T47D (cell line): ENCODE data around the gene PPP1R18.

ENCODE experiments used
- DNase-seq, 2 experiments: peaks; one replicate each; pipeline versions ENCODE4 v3.0.0 to v3.0.0-alpha.2; 2011 to 2012; ENCODE audit warnings: low read depth in 1 of 2, low spot score in 1 of 2
- JUND ChIP-seq: IDR thresholded peaks from 2 replicates; pipeline ENCODE4 v1.6.1; 2012; ENCODE audit warnings: low read depth
- in situ Hi-C: cut with HindIII; loops from 2 replicates; pipeline ENCODE4 v1.10.0; 2016; ENCODE audit warnings: low sequenced_read_pairs, low pct_unique_long_range_greater_than_20kb

Gene PPP1R18

DNA sequence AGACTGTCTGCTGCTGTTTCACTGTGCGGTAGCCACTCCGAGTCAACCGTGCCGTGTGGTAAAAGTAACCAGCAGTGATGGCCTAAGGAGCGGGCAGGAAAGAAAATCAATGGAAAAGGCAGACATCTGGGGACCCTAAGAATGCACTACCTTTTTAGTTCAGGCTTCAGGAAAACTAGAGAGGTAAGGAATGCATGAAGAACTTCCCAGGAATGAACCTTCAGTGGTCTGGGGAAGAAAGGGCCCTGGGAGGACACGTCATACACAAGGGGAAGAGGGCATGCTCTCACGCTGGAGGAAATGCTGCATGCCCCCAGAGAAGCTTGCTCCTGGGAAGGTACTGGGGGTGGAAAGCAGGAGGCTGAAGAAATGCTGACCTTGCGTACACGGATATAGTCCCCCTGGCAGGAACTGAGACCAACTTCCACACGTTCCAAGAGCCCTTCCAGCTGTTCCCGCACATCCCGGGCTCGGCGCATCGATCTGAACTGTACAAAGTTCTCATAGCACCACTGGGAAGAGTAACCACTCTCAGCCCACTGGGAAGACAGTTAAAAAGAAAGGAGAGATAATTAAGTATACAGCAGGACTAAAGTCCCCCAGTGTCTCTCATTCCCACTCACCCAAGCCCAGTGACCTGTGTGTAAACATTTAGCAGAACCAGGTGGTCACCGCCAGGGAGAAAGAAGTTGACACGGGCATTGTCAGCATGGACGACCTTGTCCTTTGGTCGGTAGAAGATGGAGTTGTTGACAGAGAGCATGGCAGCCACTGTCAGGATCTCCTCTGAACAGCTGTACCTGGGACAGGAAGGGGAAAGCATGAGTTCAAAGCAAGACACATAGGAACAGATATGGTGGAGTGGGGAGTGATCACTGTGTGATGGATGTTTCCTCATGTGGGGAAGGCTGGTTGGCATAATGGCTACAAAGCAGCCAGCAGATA, 31.4 kb downstream of the PPP1R18 start:
- no peak for TF ChIP-seq JUND
- in situ Hi-C loops: no loop called here
- no peak for DNase-seq

DNA sequence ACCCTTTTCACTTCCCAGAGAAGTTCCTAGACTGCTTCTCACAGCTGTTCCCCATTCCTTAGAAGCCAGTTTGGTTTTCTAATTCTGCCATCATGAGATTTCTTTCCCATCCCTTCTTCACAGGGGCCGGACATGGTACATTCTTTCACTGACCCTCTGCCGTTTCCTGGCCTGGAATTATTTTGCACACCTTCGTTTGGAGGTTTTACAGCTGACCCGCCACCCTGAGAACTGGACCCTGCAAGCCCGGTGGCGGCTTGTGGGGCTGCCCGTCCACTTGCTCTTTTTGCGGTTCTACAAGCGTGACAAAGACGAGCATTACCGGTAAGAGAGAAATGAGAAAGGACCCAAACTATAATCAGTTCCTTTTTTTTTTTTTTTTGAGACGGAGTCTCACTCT, 35.3 kb downstream of the PPP1R18 start:
- no peak for TF ChIP-seq JUND
- no peak for DNase-seq
- in situ Hi-C loops: no loop called here

DNA sequence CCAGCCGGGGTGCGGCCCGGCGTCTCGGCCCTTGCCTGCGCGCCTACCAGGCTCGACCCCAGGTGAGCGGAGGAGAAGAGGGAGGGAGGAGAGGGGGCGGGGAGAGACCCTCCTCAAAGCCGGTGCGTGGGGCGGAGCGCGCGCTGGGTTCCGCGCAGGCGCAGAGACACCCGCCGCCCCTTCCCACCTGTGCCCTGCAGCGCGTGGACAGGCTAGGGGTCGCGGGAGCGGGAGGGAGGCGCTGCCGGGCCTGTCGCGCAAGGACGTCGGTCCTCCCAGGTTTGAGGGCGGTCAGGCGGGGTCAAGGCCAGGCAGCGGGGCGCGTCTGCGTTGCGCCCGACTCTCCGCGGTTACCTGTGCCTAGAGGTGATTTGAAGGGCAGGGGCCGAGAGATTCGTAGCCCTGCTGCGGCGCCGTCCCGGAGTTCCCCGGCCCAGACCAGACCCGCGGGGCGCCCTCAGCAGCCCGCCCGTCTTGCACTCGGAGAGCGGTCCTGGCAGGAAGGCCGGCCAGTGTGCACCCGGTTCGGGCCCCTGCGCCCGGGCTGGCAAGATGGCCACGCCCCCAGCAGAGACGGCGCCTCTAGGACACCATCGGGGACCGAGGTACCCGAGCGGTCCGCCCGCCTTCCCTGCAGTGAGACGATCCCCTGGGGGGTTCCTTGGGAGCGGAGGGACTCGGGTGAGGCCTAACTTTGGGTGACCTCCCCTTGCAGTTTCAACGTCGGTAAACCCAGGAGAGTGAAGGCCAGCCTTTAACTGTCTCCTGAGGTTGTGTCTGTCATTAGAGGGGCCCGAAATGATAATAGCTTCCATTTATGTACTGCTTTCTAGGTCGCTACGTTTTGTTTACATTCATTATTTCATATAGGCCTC, 39.0 kb downstream of the PPP1R18 start:
- TF ChIP-seq JUND: no peak
- DNase-seq: peak; percentile 74 to 80
- in situ Hi-C loops: no loop called here

DNA sequence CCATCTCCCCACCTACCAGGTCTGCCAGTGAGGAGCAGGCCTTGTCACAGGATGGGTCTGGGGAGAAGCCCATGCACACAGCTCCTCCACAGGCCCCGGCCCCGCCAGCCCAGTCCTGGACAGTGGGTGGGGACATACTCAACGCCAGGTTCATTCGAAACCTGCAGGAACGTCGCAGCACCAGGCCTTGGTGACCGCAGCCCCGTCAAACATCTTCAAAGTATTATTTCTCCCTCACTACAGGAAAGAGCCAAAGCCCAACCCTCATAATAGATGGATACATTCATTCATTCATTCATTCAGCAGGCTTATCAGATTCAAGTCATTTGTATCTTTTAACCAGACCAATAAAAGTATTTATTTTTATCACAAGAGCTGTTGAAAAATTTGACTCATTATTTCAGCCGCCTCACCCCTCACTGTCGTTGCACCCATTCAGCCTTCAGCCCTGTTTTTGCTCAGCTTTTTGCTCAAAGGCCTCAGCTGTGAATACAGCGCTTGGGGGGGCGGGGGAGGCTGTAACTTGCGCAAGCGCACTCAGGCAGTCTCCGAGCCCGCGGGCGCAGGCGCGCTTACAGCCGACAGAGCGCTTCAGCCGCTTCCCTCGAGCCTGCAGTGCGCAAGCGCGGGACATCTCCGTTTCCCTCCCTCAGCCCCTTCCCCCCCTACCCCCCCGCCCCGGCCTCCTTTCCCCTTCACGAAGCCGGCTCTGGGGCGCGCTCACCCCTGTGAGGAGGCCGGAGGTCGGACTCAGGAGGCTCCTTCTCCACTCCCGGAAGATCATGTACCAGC, 39.8 kb downstream of the PPP1R18 start, which contains the start of gene C6orf136:
Gene C6orf136, plus strand, starts transcription at position 684 of the 792 bp plus-strand sequence. Its CDS starts 99 bp downstream, at position 783.
- TF ChIP-seq JUND: no peak
- peak; percentile 88 to 95 for DNase-seq
- in situ Hi-C loops: no loop called here

- in situ Hi-C loops: no loop called here
- no peak for TF ChIP-seq JUND
- DNase-seq: no peak
Observed at GRCh38 chr6:30645989-30646388, 40.5 kb downstream of the PPP1R18 start.

DNA sequence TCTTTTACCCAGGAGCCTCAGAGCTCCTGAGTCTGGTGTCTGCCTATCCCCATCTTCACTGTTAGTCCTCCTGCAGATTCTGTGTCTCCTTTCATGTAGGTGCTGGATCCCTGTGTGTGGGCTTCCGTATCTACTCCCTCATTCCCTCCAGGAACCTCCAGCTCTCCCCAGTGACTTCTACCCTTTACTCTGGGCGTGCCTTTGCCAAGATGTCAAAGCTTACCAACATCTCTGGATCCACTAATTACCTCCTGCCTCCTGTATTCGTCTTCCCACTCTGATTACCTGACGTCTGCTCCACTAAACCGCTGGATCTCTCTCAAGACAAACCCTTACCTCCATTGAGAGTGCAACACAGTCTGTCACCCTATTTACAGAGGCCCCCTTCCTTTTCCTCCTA, 41.7 kb downstream of the PPP1R18 start:
- no peak for TF ChIP-seq JUND

GRCh38 chr6:30643656-30644055, 42.8 kb downstream of the PPP1R18 start:
- no peak for TF ChIP-seq JUND
- in situ Hi-C loops: no loop called here
- no peak for DNase-seq

More for the DNA sequence above, 41.7 kb downstream of the PPP1R18 start:
- in situ Hi-C loops: no loop called here
- DNase-seq: no peak

DNA sequence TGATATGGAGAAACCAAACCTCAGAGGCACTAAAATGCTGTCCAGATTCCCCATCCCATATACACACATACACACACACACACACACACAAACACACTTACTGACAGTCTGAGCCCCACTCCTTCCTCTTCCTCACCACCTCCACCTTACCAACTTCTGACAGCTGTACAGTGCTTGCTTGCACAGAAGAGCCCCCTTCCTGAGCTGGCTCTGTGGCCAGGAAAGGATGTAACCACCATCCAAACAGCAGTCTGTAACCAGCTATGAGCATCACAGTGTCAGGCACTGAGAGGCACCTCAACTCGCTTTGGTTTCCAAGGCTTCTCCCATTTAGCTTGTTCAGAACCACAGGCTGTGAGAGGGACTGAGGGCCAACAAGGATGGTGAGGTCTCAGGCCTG, 45.4 kb downstream of the PPP1R18 start:
- in situ Hi-C loops: no loop called here
- DNase-seq: no peak
- no peak for TF ChIP-seq JUND

DNA sequence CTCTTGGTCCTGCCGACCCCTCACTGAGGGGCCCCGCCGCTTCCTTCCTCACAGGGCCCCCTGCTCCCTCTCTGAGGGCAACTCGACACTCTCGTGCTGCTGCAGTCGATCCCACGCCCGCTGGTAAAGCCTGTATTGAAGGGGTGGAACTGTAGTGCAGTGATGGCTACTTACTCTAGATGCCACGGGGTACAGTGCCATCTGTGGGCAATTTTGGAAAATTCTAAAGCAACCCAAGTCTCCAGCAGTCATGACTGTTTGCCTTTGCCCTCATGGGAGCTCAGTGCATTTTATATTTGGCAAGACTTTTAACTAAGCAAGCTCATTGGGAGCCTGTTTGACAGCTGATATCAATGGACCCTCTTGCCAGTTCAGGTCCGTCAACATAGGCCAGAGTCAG, 46.0 kb downstream of the PPP1R18 start:
- in situ Hi-C loops: no loop called here
- no peak for TF ChIP-seq JUND
- DNase-seq: peak in 1 of 2 experiments; percentile 37

DNA sequence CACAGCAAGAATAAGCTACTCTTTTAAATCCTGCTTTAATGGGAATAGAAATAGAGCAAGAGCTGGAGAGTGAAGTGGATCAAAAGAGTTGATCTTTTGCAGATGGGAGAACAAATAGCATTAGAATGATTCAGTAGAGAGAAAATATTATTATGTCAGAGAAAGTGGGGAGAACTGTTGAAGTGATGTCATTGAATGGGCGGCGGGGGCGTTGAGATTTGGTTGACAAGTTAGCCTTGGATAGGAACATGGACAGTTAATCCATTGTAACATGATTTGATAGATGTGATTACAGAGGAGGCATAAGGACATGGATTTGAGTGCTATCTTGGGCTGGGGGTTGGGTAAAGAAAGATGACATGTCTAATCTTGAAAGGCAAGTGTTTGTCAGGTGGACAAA, 50.6 kb downstream of the PPP1R18 start:
- TF ChIP-seq JUND: no peak
- no peak for DNase-seq
- in situ Hi-C loops: no loop called here

- in situ Hi-C loops: no loop called here
- TF ChIP-seq JUND: 0 out of 2 replicates have a peak, but pooled peaks have one; percentile 48
- DNase-seq: peak; percentile 82 to 90
Observed at GRCh38 chr6:30626484-30627366, 59.7 kb downstream of the PPP1R18 start, which contains the start of gene ATAT1. Gene ATAT1 (plus strand): TSS chr6:30626874.
